ENCODE measurements around the gene CNTNAP5. TPM values are rescaled to one million over a fixed set of nuclear protein-coding genes. Genes with fewer than 3 reads are reported as not detected.

The CNTNAP5 gene
- total and polyA plus RNA-seq, 4 donors = not detected

DNA sequence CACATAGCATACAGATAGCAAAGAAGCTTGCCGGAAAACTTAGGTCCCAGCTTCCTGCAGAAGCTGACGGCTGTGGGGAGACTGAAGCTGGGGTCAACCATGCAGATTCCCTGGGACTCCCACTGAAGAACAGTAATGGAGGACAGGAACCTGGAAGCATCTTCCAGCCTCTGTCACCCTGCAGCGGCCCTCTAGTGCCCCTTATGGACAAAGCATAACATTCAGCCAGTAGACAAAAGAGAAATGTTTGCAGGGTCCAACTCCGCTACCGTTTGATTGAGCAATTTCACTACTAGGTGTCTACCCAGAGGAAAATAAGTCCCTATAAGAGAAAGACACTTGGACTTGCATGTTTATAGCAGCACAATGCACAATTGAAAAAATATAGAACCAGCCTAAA lies 460.6 kb downstream of the CNTNAP5 start:
- Histone ChIP-seq H3K9ac (ENCODE audit: low read depth in 1 of 2, low read length in 2 of 2) (no peak overlapping the region), H3K36me3 (ENCODE audit: control insufficient read depth in 4 of 4, insufficient read depth in 3 of 4, low read depth in 1 of 4, low read length in 3 of 4) (no peaks in the 10 kb centered on the region), H3K9me3 (ENCODE audit: control insufficient read depth in 4 of 4, low read length in 3 of 4) (no peaks in the 10 kb centered on the region), H3K4me3 (ENCODE audit: low read depth in 1 of 3, low read length in 3 of 3) (no peak overlapping the region), H3K27me3 (ENCODE audit: control insufficient read depth in 4 of 4, insufficient read depth in 4 of 4, low read length in 3 of 4) (no peaks in the 10 kb centered on the region), H3K4me1 (ENCODE audit: control insufficient read depth in 4 of 4, insufficient read depth in 4 of 4, low read length in 3 of 4) (no peaks in the 10 kb centered on the region), H3K27ac (ENCODE audit: low read depth in 1 of 2, low read length in 2 of 2) (no peak overlapping the region)
- no peak for DNase-seq (ENCODE audit: low spot score)
- WGBS = 86% methylated on average over 5 of the region's 5 CpGs
- TF ChIP-seq YY1 (IDR thresholded peaks at IDR 0.05) = no peak
- TF ChIP-seq CTCF (IDR thresholded peaks at IDR 0.05; ENCODE audit: low read depth, low read length, missing input control) = no peak
- TF ChIP-seq ZBTB33 (IDR thresholded peaks at IDR 0.05) = no peak
- TF ChIP-seq GABPA (IDR thresholded peaks at IDR 0.05 in 1 of 2, conservative IDR thresholded peaks at IDR 0.05 in 1 of 2) = no peak
- no peak for TF ChIP-seq SP1 (IDR thresholded peaks at IDR 0.05)
- TF ChIP-seq MAX (IDR thresholded peaks at IDR 0.05) = no peak
- TF ChIP-seq EGR1 (IDR thresholded peaks at IDR 0.05; ENCODE audit: low read depth in 2 of 2) = no peak

- Histone ChIP-seq H3K4me3 (ENCODE audit: low read depth in 1 of 3, low read length in 3 of 3) (no peak overlapping the region), H3K9ac (ENCODE audit: low read depth in 1 of 2, low read length in 2 of 2) (no peak overlapping the region), H3K9me3 (ENCODE audit: control insufficient read depth in 4 of 4, low read length in 3 of 4) (no peaks in the 10 kb centered on the region), H3K27me3 (ENCODE audit: control insufficient read depth in 4 of 4, insufficient read depth in 4 of 4, low read length in 3 of 4) (no peaks in the 10 kb centered on the region), H3K36me3 (ENCODE audit: control insufficient read depth in 4 of 4, insufficient read depth in 3 of 4, low read depth in 1 of 4, low read length in 3 of 4) (no peaks in the 10 kb centered on the region), H3K27ac (ENCODE audit: low read depth in 1 of 2, low read length in 2 of 2) (no peak overlapping the region), H3K4me1 (ENCODE audit: control insufficient read depth in 4 of 4, insufficient read depth in 4 of 4, low read length in 3 of 4) (no peaks in the 10 kb centered on the region)
- TF ChIP-seq NR2F2 (IDR thresholded peaks at IDR 0.05) (no peak), SP1 (IDR thresholded peaks at IDR 0.05) (no peak), ZBTB33 (IDR thresholded peaks at IDR 0.05) (no peak), HNF4G (IDR thresholded peaks at IDR 0.05) (no peak), HNF4A (conservative IDR thresholded peaks at IDR 0.05) (no peak), MAX (IDR thresholded peaks at IDR 0.05) (no peak), GABPA (IDR thresholded peaks at IDR 0.05 in 1 of 2, conservative IDR thresholded peaks at IDR 0.05 in 1 of 2) (no peak), FOXA2 (IDR thresholded peaks at IDR 0.05) (no peak), EGR1 (IDR thresholded peaks at IDR 0.05; ENCODE audit: low read depth in 2 of 2) (no peak), YY1 (IDR thresholded peaks at IDR 0.05) (no peak), JUND (IDR thresholded peaks at IDR 0.05) (no peak)
- no peak for DNase-seq (ENCODE audit: low spot score)
Measured at GRCh38 chr2:124489686-124490085, 464.6 kb downstream of the CNTNAP5 start.
